Bronchial epithelial cell (primary cell): ENCODE results near the gene DEPDC5. TPM values are rescaled to one million over a fixed set of nuclear protein-coding genes. Genes with fewer than 3 reads are reported as not detected.
"Not testable (repeated sequence)": the region's sequence is repeated elsewhere in the genome, so short reads cannot be mapped to it uniquely, and the experiment has no call there.

ENCODE experiments used
- DNase-seq: peaks from one replicate; pipeline ENCODE4 v3.0.0-alpha.2; 2010; ENCODE audit warnings: low read depth
- FAIRE-seq: peaks from 2 replicates; lab custom pipeline; 2011; peaks lifted over from hg19 to GRCh38; lab: Jason Lieb, UNC
- H3K27me3 ChIP-seq: 2 replicates; pipeline ENCODE4 v1.5.1; 2011; ENCODE audit warnings: low read length; ENCODE audit not compliant: control insufficient read depth, insufficient read depth
- H3K36me3 ChIP-seq: 2 replicates; pipeline ENCODE4 v1.5.1; 2011; ENCODE audit warnings: low read length; ENCODE audit not compliant: control insufficient read depth, insufficient read depth
- H3K4me3 ChIP-seq: 2 replicates; pipeline ENCODE4 v1.5.1; 2011; ENCODE audit warnings: mild to moderate bottlenecking, low read depth, low read length, control low read depth
- total RNA-seq: library from RNA; depleted of rRNA; stranded (reverse); fragments of >200 nt; gene quantifications from 2 replicates; pipeline ENCODE4 v1.2.1, GENCODE V29; 2014
- TF ChIP-seq, protein P1 (sequence below): IDR thresholded peaks from 2 replicates; pipeline ENCODE4 v1.5.1; 2011; ENCODE audit warnings: mild to moderate bottlenecking, moderate library complexity, low read length, control low read depth, inconsistent platforms; ENCODE audit not compliant: insufficient read depth, severe bottlenecking

DEPDC5 gene
- total RNA-seq, 1 donor from 2014 or later, result 6.8 TPM

DNA sequence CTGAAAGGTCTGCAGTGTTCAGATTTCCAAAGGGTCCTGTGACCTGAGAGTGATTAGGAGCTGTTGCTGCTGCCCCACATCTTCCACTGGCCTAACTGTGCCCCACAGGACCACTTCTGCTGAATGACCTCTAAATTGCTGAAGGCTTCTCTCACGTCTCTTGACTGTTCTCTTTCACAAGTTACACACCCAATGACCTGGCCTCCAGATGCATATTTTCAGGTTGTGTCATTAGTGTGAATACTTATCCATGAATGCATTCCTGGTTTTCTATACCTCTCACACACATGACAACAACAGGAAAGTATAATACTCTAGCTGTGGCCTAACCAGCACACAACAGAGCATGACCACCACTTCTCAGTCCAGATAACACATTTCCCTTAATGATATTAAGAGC, 19.3 kb upstream of the DEPDC5 start:
- DNase-seq (peak; percentile 90), FAIRE-seq (peak; percentile 7)
- no peak overlapping the region for H3K4me3 ChIP-seq
- H3K36me3 ChIP-seq, result peaks cover 7% of the 10 kb centered on the region
- TF ChIP-seq, protein P1, sequence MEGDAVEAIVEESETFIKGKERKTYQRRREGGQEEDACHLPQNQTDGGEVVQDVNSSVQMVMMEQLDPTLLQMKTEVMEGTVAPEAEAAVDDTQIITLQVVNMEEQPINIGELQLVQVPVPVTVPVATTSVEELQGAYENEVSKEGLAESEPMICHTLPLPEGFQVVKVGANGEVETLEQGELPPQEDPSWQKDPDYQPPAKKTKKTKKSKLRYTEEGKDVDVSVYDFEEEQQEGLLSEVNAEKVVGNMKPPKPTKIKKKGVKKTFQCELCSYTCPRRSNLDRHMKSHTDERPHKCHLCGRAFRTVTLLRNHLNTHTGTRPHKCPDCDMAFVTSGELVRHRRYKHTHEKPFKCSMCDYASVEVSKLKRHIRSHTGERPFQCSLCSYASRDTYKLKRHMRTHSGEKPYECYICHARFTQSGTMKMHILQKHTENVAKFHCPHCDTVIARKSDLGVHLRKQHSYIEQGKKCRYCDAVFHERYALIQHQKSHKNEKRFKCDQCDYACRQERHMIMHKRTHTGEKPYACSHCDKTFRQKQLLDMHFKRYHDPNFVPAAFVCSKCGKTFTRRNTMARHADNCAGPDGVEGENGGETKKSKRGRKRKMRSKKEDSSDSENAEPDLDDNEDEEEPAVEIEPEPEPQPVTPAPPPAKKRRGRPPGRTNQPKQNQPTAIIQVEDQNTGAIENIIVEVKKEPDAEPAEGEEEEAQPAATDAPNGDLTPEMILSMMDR, result no peak
- no peaks in the 10 kb centered on the region for H3K27me3 ChIP-seq

- TF ChIP-seq, protein P1, result no peak
- Histone ChIP-seq H3K27me3 (no peaks in the 10 kb centered on the region), H3K36me3 (peaks cover 7% of the 10 kb centered on the region), H3K4me3 (no peak overlapping the region)
- DNase-seq (no peak), FAIRE-seq (no peak)
These were observed 17.4 kb upstream of the DEPDC5 start for GRCh38 chr22:31736458-31736857.

GRCh38 chr22:31737932-31738331, 15.9 kb upstream of the DEPDC5 start:
- FAIRE-seq, result no peak
- no peak overlapping the region for H3K4me3 ChIP-seq
- TF ChIP-seq, protein P1, result no peak
- no peak for DNase-seq
- no peaks in the 10 kb centered on the region for H3K27me3 ChIP-seq
- peaks cover 7% of the 10 kb centered on the region for H3K36me3 ChIP-seq

DNA sequence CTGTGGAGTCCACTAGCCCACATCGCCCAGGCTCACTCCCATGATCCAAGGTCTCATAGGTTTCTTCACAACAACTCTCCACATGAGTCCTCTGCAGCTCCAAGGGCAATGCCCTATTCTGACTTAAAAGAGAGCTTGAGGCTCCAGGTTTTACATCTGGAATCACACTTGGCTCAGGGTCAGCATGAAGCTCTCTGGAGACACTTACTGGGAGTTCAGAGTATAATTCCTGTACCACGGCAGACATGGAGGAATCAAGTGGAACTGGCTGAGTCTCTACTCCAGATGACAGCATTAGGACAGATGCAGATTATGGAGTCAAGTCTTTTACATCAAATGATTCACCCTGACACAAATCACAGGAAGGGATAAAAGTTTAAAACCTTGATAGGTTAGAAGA, 15.3 kb upstream of the DEPDC5 start:
- TF ChIP-seq, protein P1, result no peak
- no peak for FAIRE-seq
- peaks cover 7% of the 10 kb centered on the region for H3K36me3 ChIP-seq

DNA sequence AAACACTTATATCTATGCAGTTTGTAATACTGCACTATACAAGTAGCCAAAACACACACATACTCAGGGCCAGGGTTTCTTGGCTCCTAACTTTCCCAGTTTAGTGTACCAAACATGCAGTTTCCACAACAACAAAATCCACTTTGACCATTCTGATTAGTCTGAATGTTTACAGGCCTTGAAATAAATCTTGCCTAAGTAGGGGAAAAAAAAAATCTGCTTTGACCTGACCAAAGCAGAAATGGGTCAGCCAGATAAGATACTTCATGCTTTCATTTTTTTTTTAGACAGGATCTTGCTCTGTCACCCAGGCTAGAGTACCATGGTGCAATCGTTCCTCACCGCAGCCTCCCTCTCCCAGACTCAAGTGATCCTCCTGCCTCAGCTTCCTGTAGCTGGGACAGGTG, 14.0 kb upstream of the DEPDC5 start:
- FAIRE-seq, result no peak
- TF ChIP-seq, protein P1, result no peak
- peaks cover 7% of the 10 kb centered on the region for H3K36me3 ChIP-seq
- no peaks in the 10 kb centered on the region for H3K27me3 ChIP-seq
- no peak overlapping the region for H3K4me3 ChIP-seq
- DNase-seq, result no peak

More for the DNA sequence above, 15.3 kb upstream of the DEPDC5 start:
- DNase-seq, result no peak
- Histone ChIP-seq H3K4me3 (no peak overlapping the region), H3K27me3 (no peaks in the 10 kb centered on the region)

DNA sequence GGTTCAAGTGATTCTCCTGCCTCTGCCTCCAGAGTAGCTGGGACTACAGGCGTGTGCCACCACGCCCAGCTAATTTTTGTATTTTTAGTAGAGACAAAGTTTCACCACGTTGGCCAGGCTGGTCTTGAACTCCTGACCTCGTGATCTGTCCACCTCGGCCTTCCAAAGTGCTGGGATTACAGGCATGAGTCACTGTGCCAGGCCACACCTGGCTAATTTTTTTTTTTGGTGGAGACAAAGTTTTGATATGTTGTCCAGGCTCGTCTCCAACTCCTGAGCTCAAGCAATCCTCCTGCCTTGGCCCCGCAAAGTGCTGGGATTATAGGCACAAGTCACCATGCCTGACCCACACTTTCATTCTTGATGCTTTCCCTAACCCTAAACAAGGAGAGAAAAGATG, 13.5 kb upstream of the DEPDC5 start:
- FAIRE-seq, DNase-seq, H3K4me3 ChIP-seq, H3K36me3 ChIP-seq, H3K27me3 ChIP-seq: not testable (repeated sequence)
